GM21515 (cell line): Measurements from ENCODE around the gene EID2.

Experiments
- ATAC-seq: cut with Tn5 transposase; IDR thresholded peaks from one replicate; pipeline ENCODE4 v1.9.1; 2021; ENCODE audit not compliant: unreplicated experiment

EID2 gene

DNA sequence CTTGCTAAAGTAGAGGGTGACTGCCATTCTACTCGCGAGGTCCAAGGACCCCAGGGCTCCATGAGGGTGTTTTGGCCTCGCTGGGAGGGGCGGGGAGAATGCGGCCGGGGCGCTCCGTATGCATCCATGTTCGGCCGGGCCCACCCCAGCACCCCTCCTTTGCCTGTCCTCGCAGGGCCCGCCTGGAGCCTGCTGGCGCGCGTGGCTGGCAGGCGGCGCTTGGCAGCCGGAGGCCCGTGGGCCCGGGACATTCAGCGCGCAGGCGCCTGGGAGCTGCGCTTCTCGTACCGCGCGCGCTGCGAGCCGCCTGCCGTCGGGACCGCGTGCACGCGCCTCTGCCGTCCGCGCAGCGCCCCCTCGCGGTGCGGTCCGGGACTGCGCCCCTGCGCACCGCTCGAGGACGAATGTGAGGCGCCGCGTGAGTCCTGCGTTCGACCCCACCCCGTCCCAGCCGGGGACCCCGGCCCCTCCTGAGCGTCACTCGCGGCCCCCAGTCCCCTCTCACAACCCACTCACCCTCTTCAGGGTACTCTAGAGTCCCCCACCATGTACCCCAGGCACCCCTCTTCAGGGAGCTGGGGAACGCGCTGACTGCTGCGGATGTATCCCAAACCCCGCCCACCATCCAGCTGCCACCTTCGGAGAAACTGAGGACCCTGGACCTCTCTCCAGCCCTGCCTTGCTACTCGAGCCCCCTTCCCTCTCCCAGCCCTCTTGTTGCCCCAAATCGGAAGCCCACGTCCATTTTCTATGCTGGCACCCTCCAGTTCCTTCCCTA, 37.1 kb downstream of the EID2 start:
- ATAC-seq, result no peak

DNA sequence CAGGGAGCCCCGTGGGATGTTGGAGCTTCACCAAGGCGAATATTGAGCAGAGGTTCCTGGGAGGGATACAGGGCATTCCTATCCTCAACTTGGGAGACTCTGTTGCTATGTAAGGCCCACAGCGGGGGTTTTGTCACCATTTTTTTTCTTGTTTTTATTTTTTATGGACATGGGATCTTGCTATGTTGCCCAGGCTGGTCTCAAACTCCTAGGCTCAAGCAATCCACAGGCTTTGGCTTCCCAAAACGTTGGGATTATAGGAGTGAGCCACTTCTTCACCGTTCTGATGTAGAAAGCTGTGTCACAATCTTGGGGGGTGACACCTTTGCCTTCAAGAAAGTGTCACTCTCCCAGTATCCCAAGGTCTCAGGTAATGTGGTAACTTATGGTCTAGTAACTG, 38.6 kb downstream of the EID2 start:
- no peak for ATAC-seq

DNA sequence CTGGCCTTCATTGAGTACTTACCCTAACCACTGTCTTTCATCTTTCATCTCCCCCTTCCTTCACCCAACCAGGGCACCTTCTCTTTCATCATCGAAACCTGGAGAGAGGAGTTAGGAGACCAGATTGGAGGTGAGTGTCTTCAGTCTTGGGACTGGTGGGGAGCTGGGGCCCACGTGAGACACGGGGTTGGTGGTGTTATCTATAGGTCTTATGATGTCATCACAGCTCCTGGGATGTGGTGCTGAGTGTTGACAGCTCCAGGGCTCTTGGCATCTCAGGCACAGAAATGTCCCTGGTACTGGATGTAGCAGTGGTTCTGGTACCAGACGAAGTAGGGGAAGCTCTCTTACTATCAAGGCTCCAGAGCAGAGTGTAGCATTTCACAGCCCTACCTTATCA, 39.4 kb downstream of the EID2 start:
- no peak for ATAC-seq

DNA sequence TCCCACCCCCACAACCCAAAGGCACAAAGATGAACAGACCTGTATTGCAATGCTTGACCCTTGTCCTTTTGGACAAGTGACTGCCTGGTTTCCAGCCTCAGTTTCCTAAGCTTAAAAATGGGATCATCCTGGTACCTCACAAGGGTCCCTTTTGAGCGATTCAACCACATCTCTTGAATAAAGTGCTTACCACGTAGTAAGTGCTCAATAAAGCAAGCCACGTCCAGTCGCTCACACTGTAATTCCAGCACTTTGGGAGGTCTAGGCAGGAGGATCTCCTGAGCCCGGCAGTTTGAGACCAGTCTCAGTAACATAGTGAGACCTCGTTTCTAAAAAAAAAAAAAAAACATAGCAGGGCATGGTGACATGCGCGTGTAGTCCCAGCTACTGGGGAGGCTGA, 40.0 kb downstream of the EID2 start:
- no peak for ATAC-seq

DNA sequence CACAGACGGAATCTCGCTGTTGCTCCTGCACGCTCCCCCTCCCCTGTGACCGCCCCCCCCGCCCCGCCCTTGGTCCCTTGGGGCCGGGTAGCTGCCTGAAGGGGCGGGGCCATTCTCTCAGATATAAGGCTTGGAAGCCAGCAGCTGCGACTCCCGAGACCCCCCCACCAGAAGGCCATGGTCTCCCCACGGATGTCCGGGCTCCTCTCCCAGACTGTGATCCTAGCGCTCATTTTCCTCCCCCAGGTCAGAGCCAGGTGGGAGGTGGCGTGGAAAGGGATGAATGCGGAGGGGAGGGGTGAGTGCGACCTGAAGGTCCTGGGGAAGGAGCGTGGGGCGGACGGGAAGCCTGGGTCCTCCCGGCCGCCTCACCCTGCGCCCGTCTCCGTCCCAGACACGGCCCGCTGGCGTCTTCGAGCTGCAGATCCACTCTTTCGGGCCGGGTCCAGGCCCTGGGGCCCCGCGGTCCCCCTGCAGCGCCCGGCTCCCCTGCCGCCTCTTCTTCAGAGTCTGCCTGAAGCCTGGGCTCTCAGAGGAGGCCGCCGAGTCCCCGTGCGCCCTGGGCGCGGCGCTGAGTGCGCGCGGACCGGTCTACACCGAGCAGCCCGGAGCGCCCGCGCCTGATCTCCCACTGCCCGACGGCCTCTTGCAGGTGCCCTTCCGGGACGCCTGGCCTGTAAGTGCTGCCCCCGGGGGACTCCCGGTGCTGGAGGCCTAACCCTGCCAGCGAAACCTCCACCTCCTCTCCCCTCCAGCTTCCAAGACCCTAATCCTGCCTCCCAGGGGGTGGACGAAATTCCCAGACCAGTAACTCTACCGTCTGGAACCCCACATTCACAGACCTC, 40.9 kb downstream of the EID2 start, which contains the start of gene DLL3:
Gene DLL3 (plus strand): TSS at position 150 of the 845 bp plus-strand sequence. CDS start 28 bp downstream, at position 178.
- ATAC-seq, result no peak

DNA sequence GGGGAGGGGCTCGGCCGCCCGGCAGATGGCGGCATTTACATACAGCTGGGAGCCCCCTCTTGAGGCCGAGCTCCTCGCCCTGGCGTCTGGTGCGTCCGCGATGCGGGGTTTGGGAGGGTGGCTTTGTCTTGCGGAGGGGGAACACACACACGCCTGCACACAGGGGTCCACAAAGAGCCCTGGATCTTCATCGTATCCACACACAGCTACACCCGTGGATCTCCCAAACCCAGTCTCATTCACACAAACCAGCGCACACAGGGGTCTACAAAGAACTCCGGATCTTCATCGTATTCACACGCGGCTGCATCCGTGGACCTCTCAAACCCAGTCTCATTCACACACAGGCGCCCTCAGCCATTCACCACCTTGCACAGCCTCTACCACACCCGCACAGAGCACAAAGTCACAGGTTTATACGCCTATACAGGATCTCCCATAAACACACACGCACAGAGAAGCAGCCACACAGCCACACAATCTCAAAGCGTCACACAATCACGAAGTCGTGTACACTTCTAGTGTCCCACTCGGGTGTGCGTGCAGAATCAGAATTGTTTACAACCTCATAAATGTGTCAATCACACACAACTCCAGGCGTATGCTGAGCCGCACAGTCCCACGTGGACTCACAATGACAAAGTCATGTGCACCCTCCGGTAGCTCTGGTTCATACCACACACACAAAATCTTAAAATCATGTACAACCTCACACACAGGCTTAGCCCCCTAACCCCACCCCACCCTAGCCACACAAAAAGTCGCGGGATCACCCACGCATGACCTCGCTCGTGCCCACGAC, 41.8 kb downstream of the EID2 start:
- no peak for ATAC-seq

DNA sequence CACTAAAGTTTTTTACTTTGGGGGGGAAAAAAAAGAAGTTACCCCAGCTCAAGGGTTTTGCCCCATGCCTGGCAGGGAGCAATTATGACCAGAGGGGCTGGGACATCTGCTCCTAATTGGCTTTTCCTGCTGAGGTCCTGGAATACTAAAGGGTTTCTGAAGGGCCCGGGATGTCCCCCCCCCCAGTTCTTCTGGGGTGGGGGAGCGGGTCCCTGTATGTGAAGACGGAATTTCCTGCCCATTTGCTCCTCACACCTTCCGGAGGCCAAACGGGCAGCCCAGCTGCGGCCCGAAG, 42.3 kb downstream of the EID2 start:
- no peak for ATAC-seq

DNA sequence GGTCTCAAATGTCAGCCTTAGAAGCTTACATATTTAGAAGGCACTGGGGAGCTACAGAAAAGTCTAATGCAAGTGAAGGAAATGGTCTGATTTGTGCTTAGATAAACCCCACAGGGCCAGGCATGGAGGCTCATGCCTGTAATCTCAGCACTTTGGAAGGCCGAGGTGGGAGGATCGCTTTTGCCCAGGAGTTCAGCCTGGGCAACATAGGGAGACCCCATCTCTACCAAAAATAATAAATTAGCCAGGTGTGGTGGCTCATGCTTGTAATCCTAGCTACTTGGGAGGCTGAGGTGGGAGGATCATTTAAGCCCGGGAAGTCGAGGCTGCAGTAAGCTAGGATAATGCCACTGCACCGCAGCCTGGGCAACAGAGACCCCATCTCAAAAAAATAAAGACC, 43.9 kb downstream of the EID2 start:
- ATAC-seq, result no peak

DNA sequence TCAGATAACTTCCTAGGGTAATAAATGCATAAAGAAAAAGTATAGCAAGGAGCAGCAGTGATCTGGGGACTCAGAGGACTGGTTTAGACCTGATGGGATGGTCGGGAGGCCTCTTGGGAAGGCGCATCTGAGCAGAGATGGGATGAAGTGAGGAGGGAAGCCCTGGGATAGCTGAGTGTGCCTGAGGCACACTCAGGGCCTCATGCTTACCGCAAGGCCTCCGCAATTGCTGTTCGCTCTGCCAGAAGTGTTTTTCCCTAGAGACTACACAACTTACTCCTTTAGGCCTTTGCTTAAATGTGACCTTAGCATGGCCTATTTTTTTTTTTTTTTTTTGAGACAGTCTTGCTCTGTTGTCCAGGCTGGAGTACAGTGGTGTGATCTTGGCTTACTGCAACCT, 45.3 kb downstream of the EID2 start:
- ATAC-seq, result no peak

DNA sequence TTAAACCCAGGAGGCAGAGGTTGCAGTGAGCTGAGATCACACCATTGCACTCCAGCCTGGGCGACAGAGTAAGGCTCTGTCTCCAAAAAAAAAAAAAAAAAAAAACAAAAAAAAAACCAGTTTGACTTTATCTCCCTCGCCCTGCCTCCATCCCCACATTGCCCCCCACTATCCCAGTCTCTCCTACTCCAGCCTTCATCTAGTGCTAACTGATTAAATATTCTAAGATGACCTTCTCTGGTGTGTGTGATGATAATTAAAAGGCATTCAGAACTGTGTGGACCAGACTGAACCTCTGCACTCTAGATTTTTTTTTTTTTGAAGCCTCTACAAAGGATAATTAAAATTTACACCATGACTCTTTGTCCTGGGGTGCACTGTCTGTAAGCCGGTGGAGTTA, 47.2 kb downstream of the EID2 start:
- no peak for ATAC-seq

DNA sequence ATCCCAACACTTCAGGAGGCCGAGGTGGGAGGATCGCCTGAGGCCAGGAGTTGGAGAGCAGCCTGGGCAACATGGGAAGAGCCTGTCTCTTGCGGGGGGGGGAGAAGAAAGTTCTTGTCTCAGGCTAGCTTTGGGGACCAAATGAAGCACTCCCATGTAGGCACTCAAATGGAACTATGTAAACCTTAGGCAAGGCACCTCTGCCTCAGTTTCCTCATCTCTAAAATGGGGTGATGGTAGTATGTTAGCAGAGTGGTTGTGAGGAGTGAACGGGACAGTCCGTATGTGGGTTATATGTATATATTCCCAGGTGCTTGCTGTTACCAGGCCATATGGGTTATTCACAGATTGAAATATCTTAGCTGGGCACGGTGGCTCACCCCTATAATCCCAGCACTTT, 47.7 kb downstream of the EID2 start:
- no peak for ATAC-seq

DNA sequence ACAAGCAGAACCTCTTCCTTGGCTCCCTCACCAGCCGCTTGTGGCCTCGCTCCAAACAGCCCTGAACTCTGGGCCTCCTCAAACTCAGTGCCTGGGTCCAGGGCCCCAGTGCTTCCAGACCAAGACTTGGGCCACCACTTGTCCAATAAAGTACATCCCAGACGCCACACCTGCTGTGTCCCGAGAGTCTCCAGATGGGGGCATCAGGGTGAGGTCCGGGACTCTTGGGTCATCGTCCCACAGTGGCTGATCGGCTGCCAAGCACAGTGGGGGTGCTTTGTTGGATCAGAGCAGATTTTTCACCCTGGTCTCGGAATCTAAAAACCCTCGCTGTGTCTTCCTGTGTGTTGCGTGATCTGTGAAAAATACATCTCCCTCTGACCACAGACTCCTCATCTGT, 50.2 kb downstream of the EID2 start:
- ATAC-seq, result no peak
